GM06990 (cell line): ENCODE data around the gene ARHGAP24.
A peak's percentile ranks its signal among the peaks of the same experiment; 100 is the strongest.

Source experiments
- DNase-seq: peaks from one replicate; pipeline ENCODE4 v3.0.0-alpha.2; 2011; ENCODE audit not compliant: insufficient read length; ENCODE audit errors: extremely low read depth
- H3K27me3 ChIP-seq: replicated peaks from 2 replicates; pipeline ENCODE4 v1.6.0; 2011; ENCODE audit warnings: low read length; ENCODE audit not compliant: control insufficient read depth, insufficient read depth
- H3K36me3 ChIP-seq: 2 replicates; pipeline ENCODE4 v1.5.1; 2011; ENCODE audit warnings: low read length; ENCODE audit not compliant: control insufficient read depth, insufficient read depth
- H3K4me3 ChIP-seq: replicated peaks from 2 replicates; pipeline ENCODE4 v1.5.1; 2011; ENCODE audit warnings: low read depth, mild to moderate bottlenecking, control low read depth, low read length
- TF ChIP-seq, protein P1 (sequence below): IDR thresholded peaks from 2 replicates; pipeline ENCODE4 v1.5.1; 2011; ENCODE audit warnings: low read length, control low read depth, mild to moderate bottlenecking, inconsistent platforms; ENCODE audit not compliant: insufficient read depth, poor library complexity, severe bottlenecking

ARHGAP24 gene

DNA sequence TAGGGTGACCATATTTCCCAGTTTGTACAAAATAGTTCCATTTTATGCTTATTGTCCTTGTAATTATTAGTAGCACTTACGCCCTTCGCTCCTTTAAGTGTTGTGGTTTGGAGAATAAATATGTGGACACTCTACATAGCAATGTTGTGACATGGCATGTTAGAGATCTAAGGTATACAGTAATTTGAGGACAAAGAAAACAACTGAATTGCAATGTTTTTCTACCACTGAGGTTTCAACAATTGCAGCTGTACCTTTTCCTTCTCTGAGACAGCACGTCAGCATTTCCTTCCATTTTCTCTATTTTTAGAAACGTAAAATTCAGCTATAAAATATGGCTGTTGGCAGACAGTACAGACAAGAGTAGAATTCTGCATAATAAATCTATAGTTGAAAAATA lies 561.8 kb downstream of the ARHGAP24 start:
- DNase-seq: no peak
- TF ChIP-seq, protein P1, sequence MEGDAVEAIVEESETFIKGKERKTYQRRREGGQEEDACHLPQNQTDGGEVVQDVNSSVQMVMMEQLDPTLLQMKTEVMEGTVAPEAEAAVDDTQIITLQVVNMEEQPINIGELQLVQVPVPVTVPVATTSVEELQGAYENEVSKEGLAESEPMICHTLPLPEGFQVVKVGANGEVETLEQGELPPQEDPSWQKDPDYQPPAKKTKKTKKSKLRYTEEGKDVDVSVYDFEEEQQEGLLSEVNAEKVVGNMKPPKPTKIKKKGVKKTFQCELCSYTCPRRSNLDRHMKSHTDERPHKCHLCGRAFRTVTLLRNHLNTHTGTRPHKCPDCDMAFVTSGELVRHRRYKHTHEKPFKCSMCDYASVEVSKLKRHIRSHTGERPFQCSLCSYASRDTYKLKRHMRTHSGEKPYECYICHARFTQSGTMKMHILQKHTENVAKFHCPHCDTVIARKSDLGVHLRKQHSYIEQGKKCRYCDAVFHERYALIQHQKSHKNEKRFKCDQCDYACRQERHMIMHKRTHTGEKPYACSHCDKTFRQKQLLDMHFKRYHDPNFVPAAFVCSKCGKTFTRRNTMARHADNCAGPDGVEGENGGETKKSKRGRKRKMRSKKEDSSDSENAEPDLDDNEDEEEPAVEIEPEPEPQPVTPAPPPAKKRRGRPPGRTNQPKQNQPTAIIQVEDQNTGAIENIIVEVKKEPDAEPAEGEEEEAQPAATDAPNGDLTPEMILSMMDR: no peak
- no peak overlapping the region for H3K4me3 ChIP-seq
- H3K27me3 ChIP-seq: no peaks in the 10 kb centered on the region
- no peaks in the 10 kb centered on the region for H3K36me3 ChIP-seq

DNA sequence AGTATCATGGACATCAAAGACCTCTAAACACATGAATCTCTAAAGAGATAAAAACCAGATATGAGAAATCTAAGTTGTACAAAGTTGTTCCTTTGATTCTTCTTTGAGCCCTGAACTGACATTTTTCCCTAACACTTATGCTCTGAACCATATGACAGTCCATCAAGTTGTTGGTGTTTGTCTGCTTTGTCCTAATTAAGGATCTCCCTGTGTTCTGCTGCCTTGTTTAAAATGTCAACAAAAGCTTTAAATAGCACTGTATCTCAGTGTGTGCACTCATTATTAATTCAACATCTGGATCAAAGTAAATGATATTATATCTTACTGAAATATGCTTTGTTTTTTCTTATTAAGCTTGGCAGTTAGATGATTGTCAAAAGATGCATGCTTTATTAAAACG lies 563.1 kb downstream of the ARHGAP24 start:
- TF ChIP-seq, protein P1: no peak
- no peak overlapping the region for H3K4me3 ChIP-seq
- no peaks in the 10 kb centered on the region for H3K36me3 ChIP-seq
- no peak for DNase-seq
- no peaks in the 10 kb centered on the region for H3K27me3 ChIP-seq

DNA sequence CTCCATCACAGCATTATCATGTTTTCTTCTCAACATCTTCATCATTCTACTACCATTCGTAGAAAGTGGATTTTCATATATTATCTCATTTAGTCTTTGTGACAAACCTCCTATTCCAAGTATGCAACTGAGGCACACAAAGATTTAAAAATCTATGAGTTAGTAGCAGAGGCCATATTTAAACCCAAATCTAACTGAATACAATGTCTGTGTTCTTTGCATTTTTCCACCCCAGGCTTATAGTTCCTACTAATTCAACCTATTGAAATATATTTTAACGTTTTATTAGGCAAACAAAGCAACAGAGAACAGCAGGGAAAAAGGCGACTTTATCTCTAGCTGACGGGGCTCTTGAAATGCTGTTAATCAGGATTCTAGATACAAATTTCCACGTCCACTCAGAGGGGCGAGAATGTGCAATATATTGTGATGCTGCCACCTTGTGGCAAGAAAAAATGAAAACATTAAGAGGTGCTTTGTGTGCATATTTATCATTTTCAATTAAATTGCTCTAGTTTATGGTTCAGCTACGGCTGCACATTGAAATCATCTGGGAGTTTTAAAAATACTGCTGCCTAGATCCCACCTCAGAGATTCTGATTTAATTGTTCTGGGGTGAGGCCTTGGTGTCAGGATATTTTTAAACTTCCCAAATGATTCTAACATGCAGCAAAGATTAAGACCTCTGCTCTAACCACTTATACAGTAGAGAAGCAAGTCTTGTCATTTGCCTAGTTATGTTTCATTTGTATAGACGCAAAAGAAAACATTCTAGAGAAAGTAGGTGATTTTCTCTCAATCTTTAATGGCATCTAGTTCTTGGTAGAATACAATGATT lies 569.0 kb downstream of the ARHGAP24 start:
- no peak for DNase-seq
- Histone ChIP-seq H3K4me3 (no peak overlapping the region), H3K27me3 (no peaks in the 10 kb centered on the region), H3K36me3 (no peaks in the 10 kb centered on the region)
- TF ChIP-seq, protein P1: peak; percentile 48

DNA sequence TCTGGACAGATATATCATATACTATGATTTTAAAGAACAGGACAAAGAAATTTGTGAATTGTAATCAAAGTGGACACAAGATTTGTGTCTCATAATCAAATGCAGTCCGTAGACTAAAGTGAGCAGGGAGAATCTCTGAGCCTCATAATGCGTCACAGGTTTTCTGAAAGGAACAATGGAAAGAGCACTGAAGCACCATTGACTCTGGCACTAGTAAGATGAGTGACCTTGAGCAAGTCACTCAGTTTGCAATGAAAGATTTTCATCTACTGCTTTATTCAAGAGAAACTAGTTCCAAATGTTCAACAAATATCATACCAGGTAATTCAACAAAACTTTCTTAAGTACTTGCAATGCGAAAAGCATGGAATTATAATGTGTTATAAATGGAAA lies 569.6 kb downstream of the ARHGAP24 start:
- no peak overlapping the region for H3K4me3 ChIP-seq
- no peak for DNase-seq

DNA sequence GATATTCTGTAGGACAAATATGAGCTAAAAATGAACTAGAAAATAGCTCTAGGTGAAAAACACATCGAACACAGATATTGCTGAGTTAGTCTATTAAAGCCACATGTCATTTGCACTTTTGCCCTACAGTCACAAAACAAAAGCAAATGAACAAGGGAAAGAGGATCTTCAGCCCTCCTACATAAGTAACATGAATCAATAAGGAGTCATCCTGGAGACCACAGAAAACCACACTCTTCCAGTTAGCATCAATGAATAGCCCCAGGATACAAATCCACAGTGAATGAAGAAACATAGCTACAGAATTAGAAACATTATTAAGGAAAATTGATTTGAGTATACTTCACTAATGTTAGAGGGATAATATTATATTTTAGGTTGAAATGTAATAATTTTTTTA lies 573.5 kb downstream of the ARHGAP24 start:
- TF ChIP-seq, protein P1: no peak
- no peak for DNase-seq
- no peak overlapping the region for H3K4me3 ChIP-seq

More for the DNA sequence above, 569.6 kb downstream of the ARHGAP24 start:
- Histone ChIP-seq H3K27me3 (no peaks in the 10 kb centered on the region), H3K36me3 (no peaks in the 10 kb centered on the region)
- TF ChIP-seq, protein P1: no peak

More for the DNA sequence above, 573.5 kb downstream of the ARHGAP24 start:
- H3K36me3 ChIP-seq: no peaks in the 10 kb centered on the region
- H3K27me3 ChIP-seq: no peaks in the 10 kb centered on the region
